Mammary epithelial cell (primary cell): ENCODE measurements around the gene POU4F3.

Source experiments
- CTCF ChIP-seq, 2 donors: IDR thresholded peaks in 1 of 2; conservative IDR thresholded peaks in 1 of 2; 2 replicates each; pipeline ENCODE4 v1.5.1; 2011 to 2012; ENCODE audit warnings: inconsistent platforms in 2 of 2, low read length in 2 of 2, mild to moderate bottlenecking in 2 of 2, control low read depth in 1 of 2, low read depth in 1 of 2; ENCODE audit not compliant: insufficient read depth in 1 of 2; ENCODE audit errors: extremely low read depth in 1 of 2
- EZH2 ChIP-seq: IDR thresholded peaks from 2 replicates; pipeline ENCODE4 v1.6.1; 2012; ENCODE audit warnings: low read length, inconsistent platforms, borderline replicate concordance

- TF ChIP-seq CTCF (conservative IDR thresholded peaks at IDR 0.05 in 1 of 2, IDR thresholded peaks at IDR 0.05 in 1 of 2; ENCODE audit: extremely low read depth in 1 of 2, insufficient read depth in 1 of 2, low read depth in 1 of 2, low read length in 2 of 2) (no peak), EZH2 (no peak)
Measured at GRCh38 chr5:146390469-146390868, 51.8 kb downstream of the POU4F3 start.
